SK-N-SH (cell line): Measurements from ENCODE around the gene MAP4K4.

Source experiments
- EP300 ChIP-seq, 2 experiments: IDR thresholded peaks; 2 replicates each; pipeline versions ENCODE4 v1.4.0 to v1.6.1; 2012; ENCODE audit warnings: borderline replicate concordance in 1 of 2, low read depth in 1 of 2, low read length in 1 of 2
- GABPA ChIP-seq: IDR thresholded peaks from 2 replicates; pipeline ENCODE4 v1.4.0; 2012; ENCODE audit warnings: low read depth, mild to moderate bottlenecking
- JUND ChIP-seq: IDR thresholded peaks from 2 replicates; pipeline ENCODE4 v1.4.0; 2012
- POLR2AphosphoS5 ChIP-seq: IDR thresholded peaks from 2 replicates; pipeline ENCODE4 v1.6.1; 2012; ENCODE audit warnings: low read depth, low read length
- SIN3A ChIP-seq: IDR thresholded peaks from 2 replicates; pipeline ENCODE4 v1.6.1; 2012; ENCODE audit warnings: low read depth, mild to moderate bottlenecking, low read length, moderate library complexity, borderline replicate concordance
- YY1 ChIP-seq: IDR thresholded peaks from 2 replicates; pipeline ENCODE4 v1.4.0; 2012; ENCODE audit warnings: low read depth, mild to moderate bottlenecking
- TF ChIP-seq, protein P1 (sequence below): fragments of 200-600 bp; sonication (generic); IDR thresholded peaks from 2 replicates; pipeline ENCODE4 v1.6.1; 2017; ENCODE audit warnings: antibody characterized with exemption, mild to moderate bottlenecking, moderate library complexity
- TF ChIP-seq, protein P2 (sequence below): IDR thresholded peaks from 2 replicates; pipeline ENCODE4 v1.6.1; 2012; ENCODE audit warnings: mild to moderate bottlenecking, low read depth, low read length, moderate library complexity
- TF ChIP-seq, protein P3 (sequence below): fragments of 150-350 bp; IDR thresholded peaks from 2 replicates; pipeline ENCODE4 v1.6.1; 2017; ENCODE audit warnings: antibody characterized with exemption, low read length, low read depth, borderline replicate concordance
- TF ChIP-seq, protein P4 (sequence below): IDR thresholded peaks from 2 replicates; pipeline ENCODE4 v1.4.0; 2012; ENCODE audit warnings: low read depth, borderline replicate concordance
- TF ChIP-seq, protein P5 (sequence below): IDR thresholded peaks from 2 replicates; pipeline ENCODE4 v1.4.0; 2012; ENCODE audit warnings: low read depth, borderline replicate concordance

DNA sequence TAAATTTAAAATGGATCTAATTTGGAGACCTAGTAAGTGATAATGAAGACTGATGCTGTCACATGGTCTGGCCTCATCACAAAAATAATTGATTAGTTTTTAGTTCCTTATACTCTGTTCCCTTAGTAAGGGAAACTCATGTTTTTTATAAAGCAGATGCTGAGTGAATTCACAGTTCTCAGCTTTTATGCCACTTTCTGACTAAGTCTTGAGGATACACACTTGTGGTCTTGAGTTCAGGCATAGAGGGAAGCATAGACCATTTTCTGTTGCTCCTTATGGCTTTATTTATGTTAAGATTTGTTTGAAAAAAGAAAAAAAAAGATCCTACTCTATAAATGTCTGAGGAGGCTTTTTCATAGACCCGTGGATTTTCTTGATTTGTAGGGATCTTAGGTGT, 91.1 kb downstream of the MAP4K4 start:
- TF ChIP-seq, protein P1, sequence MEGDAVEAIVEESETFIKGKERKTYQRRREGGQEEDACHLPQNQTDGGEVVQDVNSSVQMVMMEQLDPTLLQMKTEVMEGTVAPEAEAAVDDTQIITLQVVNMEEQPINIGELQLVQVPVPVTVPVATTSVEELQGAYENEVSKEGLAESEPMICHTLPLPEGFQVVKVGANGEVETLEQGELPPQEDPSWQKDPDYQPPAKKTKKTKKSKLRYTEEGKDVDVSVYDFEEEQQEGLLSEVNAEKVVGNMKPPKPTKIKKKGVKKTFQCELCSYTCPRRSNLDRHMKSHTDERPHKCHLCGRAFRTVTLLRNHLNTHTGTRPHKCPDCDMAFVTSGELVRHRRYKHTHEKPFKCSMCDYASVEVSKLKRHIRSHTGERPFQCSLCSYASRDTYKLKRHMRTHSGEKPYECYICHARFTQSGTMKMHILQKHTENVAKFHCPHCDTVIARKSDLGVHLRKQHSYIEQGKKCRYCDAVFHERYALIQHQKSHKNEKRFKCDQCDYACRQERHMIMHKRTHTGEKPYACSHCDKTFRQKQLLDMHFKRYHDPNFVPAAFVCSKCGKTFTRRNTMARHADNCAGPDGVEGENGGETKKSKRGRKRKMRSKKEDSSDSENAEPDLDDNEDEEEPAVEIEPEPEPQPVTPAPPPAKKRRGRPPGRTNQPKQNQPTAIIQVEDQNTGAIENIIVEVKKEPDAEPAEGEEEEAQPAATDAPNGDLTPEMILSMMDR = no peak
- TF ChIP-seq POLR2AphosphoS5 (no peak), EP300 (IDR thresholded peaks at IDR 0.05; ENCODE audit: borderline replicate concordance in 1 of 2, low read depth in 1 of 2, low read length in 1 of 2) (no peak), GABPA (no peak), SIN3A (no peak), YY1 (no peak), JUND (no peak)
- TF ChIP-seq, protein P2, sequence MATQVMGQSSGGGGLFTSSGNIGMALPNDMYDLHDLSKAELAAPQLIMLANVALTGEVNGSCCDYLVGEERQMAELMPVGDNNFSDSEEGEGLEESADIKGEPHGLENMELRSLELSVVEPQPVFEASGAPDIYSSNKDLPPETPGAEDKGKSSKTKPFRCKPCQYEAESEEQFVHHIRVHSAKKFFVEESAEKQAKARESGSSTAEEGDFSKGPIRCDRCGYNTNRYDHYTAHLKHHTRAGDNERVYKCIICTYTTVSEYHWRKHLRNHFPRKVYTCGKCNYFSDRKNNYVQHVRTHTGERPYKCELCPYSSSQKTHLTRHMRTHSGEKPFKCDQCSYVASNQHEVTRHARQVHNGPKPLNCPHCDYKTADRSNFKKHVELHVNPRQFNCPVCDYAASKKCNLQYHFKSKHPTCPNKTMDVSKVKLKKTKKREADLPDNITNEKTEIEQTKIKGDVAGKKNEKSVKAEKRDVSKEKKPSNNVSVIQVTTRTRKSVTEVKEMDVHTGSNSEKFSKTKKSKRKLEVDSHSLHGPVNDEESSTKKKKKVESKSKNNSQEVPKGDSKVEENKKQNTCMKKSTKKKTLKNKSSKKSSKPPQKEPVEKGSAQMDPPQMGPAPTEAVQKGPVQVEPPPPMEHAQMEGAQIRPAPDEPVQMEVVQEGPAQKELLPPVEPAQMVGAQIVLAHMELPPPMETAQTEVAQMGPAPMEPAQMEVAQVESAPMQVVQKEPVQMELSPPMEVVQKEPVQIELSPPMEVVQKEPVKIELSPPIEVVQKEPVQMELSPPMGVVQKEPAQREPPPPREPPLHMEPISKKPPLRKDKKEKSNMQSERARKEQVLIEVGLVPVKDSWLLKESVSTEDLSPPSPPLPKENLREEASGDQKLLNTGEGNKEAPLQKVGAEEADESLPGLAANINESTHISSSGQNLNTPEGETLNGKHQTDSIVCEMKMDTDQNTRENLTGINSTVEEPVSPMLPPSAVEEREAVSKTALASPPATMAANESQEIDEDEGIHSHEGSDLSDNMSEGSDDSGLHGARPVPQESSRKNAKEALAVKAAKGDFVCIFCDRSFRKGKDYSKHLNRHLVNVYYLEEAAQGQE = no peak
- TF ChIP-seq, protein P3, sequence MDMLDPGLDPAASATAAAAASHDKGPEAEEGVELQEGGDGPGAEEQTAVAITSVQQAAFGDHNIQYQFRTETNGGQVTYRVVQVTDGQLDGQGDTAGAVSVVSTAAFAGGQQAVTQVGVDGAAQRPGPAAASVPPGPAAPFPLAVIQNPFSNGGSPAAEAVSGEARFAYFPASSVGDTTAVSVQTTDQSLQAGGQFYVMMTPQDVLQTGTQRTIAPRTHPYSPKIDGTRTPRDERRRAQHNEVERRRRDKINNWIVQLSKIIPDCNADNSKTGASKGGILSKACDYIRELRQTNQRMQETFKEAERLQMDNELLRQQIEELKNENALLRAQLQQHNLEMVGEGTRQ = no peak
- TF ChIP-seq, protein P4, sequence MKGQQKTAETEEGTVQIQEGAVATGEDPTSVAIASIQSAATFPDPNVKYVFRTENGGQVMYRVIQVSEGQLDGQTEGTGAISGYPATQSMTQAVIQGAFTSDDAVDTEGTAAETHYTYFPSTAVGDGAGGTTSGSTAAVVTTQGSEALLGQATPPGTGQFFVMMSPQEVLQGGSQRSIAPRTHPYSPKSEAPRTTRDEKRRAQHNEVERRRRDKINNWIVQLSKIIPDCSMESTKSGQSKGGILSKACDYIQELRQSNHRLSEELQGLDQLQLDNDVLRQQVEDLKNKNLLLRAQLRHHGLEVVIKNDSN = no peak
- TF ChIP-seq, protein P5, sequence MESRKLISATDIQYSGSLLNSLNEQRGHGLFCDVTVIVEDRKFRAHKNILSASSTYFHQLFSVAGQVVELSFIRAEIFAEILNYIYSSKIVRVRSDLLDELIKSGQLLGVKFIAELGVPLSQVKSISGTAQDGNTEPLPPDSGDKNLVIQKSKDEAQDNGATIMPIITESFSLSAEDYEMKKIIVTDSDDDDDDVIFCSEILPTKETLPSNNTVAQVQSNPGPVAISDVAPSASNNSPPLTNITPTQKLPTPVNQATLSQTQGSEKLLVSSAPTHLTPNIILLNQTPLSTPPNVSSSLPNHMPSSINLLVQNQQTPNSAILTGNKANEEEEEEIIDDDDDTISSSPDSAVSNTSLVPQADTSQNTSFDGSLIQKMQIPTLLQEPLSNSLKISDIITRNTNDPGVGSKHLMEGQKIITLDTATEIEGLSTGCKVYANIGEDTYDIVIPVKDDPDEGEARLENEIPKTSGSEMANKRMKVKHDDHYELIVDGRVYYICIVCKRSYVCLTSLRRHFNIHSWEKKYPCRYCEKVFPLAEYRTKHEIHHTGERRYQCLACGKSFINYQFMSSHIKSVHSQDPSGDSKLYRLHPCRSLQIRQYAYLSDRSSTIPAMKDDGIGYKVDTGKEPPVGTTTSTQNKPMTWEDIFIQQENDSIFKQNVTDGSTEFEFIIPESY = no peak
